Measurements from ENCODE around the gene OSBPL6.

OSBPL6 gene

GRCh38 chr2:178420463-178420999, 226.2 kb downstream of the OSBPL6 start:
- in situ Hi-C loops (cut with HindIII; ENCODE audit: low sequenced_read_pairs), result loop anchor here (25.0 kb wide), 1 partner anchor 283 kb away; no protein-coding TSS in a partner anchor

GRCh38 chr2:178422097-178422496, 227.8 kb downstream of the OSBPL6 start:
- in situ Hi-C loops (cut with HindIII; ENCODE audit: low sequenced_read_pairs), result loop anchor here (25.0 kb wide), 1 partner anchor 285 kb away; no protein-coding TSS in a partner anchor

- in situ Hi-C loops (cut with HindIII; ENCODE audit: low sequenced_read_pairs), result loop anchor here (25.0 kb wide), 1 partner anchor 286 kb away; no protein-coding TSS in a partner anchor
Measured at GRCh38 chr2:178423746-178424145, 229.4 kb downstream of the OSBPL6 start.

GRCh38 chr2:178425255-178425827, 231.0 kb downstream of the OSBPL6 start:
- in situ Hi-C loops (cut with HindIII; ENCODE audit: low sequenced_read_pairs), result no loop called here

- in situ Hi-C loops (cut with HindIII; ENCODE audit: low sequenced_read_pairs), result no loop called here
Measured at GRCh38 chr2:178426388-178426787, 232.1 kb downstream of the OSBPL6 start.

- in situ Hi-C loops (cut with HindIII; ENCODE audit: low sequenced_read_pairs), result no loop called here
Measured at GRCh38 chr2:178427458-178427857, 233.1 kb downstream of the OSBPL6 start.

- in situ Hi-C loops (cut with HindIII; ENCODE audit: low sequenced_read_pairs), result no loop called here
Measured at GRCh38 chr2:178428396-178428806, 234.1 kb downstream of the OSBPL6 start.

- in situ Hi-C loops (cut with HindIII; ENCODE audit: low sequenced_read_pairs), result no loop called here
Measured at GRCh38 chr2:178429336-178429735, 235.0 kb downstream of the OSBPL6 start.

GRCh38 chr2:178436662-178437061, 242.3 kb downstream of the OSBPL6 start:
- in situ Hi-C loops (cut with HindIII; ENCODE audit: low sequenced_read_pairs), result no loop called here

- in situ Hi-C loops (cut with HindIII; ENCODE audit: low sequenced_read_pairs), result no loop called here
Measured at GRCh38 chr2:178441426-178441825, 247.1 kb downstream of the OSBPL6 start.

- in situ Hi-C loops (cut with HindIII; ENCODE audit: low sequenced_read_pairs), result no loop called here
Measured at GRCh38 chr2:178448968-178449661, 254.8 kb downstream of the OSBPL6 start.

GRCh38 chr2:178449700-178450523, 255.6 kb downstream of the OSBPL6 start:
- in situ Hi-C loops (cut with HindIII; ENCODE audit: low sequenced_read_pairs), result loop anchor here (5.0 kb wide), 1 partner anchor 47 kb away; no protein-coding TSS in a partner anchor

- in situ Hi-C loops (cut with HindIII; ENCODE audit: low sequenced_read_pairs), result loop anchor here (5.0 kb wide), 1 partner anchor 47 kb away; no protein-coding TSS in a partner anchor
Measured at GRCh38 chr2:178450524-178450773, 256.1 kb downstream of the OSBPL6 start.

GRCh38 chr2:178450774-178451525, 256.6 kb downstream of the OSBPL6 start, which contains the start of the genes PJVK and PRKRA:
Gene PJVK, plus strand, starts transcription at chr2:178451378. Its CDS starts 2,032 bp downstream, at chr2:178453410.
Gene PRKRA, minus strand, starts transcription at chr2:178451175. Its CDS starts 145 bp downstream, at chr2:178451030.
- in situ Hi-C loops (cut with HindIII; ENCODE audit: low sequenced_read_pairs), result loop anchor here (5.0 kb wide), 1 partner anchor 46 kb away; no protein-coding TSS in a partner anchor

GRCh38 chr2:178452334-178452733, 258.0 kb downstream of the OSBPL6 start:
- in situ Hi-C loops (cut with HindIII; ENCODE audit: low sequenced_read_pairs), result loop anchor here (5.0 kb wide), 1 partner anchor 45 kb away; no protein-coding TSS in a partner anchor

Measured in endothelial cell of hepatic sinusoid (primary cell).